ENCODE results near the gene TPD52L1. TPM values are rescaled to one million over a fixed set of nuclear protein-coding genes. Genes with fewer than 3 reads are reported as not detected.
A peak's percentile ranks its signal among the peaks of the same experiment; 100 is the strongest.

TPD52L1 gene
- total RNA-seq (69.1 TPM), polyA plus RNA-seq (ENCODE audit: insufficient read depth, low read depth, low replicate concordance) (91.1 TPM)
- long read RNA-seq, donor 1, transcript TPD52L1-202 (5 exons, 2,147 nt), result minor isoform, 9 of 31 reads
- long read RNA-seq, donor 1, transcript TPD52L1-216 (1 exons, 2,486 nt), result major isoform, 10 of 31 reads
- long read RNA-seq, donor 1, transcript TPD52L1-213 (7 exons, 2,356 nt), result minor isoform, 5 of 31 reads
- long read RNA-seq, donor 1, partial matches to known transcripts, result 0 of 31 reads
- long read RNA-seq, donor 1, other reads (novel, unspliced or antisense), result 0 of 31 reads
- long read RNA-seq, donor 2, transcript TPD52L1-216 (1 exons, 2,486 nt), result major isoform, 12 of 41 reads
- long read RNA-seq, donor 2, transcript TPD52L1-206 (4 exons, 915 nt), result minor isoform, 9 of 41 reads
- long read RNA-seq, donor 2, transcript TPD52L1-213 (7 exons, 2,356 nt), result minor isoform, 6 of 41 reads
- long read RNA-seq, donor 2, partial matches to known transcripts, result 7 of 41 reads
- long read RNA-seq, donor 2, other reads (novel, unspliced or antisense), result 0 of 41 reads
- long read RNA-seq, donor 3, transcript TPD52L1-202 (5 exons, 2,147 nt), result minor isoform, 15 of 64 reads
- long read RNA-seq, donor 3, transcript TPD52L1-213 (7 exons, 2,356 nt), result minor isoform, 9 of 64 reads
- long read RNA-seq, donor 3, transcript TPD52L1-216 (1 exons, 2,486 nt), result major isoform, 18 of 64 reads
- long read RNA-seq, donor 3, transcript TPD52L1-206 (4 exons, 915 nt), result minor isoform, 7 of 64 reads
- long read RNA-seq, donor 3, partial matches to known transcripts, result 8 of 64 reads
- long read RNA-seq, donor 3, other reads (novel, unspliced or antisense), result 0 of 64 reads
- long read RNA-seq, donor 4, transcript TPD52L1-202 (5 exons, 2,147 nt), result major isoform, 5 of 19 reads
- long read RNA-seq, donor 4, transcript TPD52L1-213 (7 exons, 2,356 nt), result major isoform, 5 of 19 reads
- long read RNA-seq, donor 4, partial matches to known transcripts, result 0 of 19 reads
- long read RNA-seq, donor 4, other reads (novel, unspliced or antisense), result 0 of 19 reads
- long read RNA-seq, donor 5, partial matches to known transcripts, result 0 of 4 reads
- long read RNA-seq, donor 5, other reads (novel, unspliced or antisense), result 0 of 4 reads
- long read RNA-seq, donor 6, transcript TPD52L1-202 (5 exons, 2,147 nt), result minor isoform, 17 of 142 reads
- long read RNA-seq, donor 6, transcript TPD52L1-213 (7 exons, 2,356 nt), result minor isoform, 16 of 142 reads
- long read RNA-seq, donor 6, transcript TPD52L1-206 (4 exons, 915 nt), result major isoform, 22 of 142 reads
- long read RNA-seq, donor 6, transcript TPD52L1-216 (1 exons, 2,486 nt), result minor isoform, 19 of 142 reads
- long read RNA-seq, donor 6, partial matches to known transcripts, result 34 of 142 reads
- long read RNA-seq, donor 6, other reads (novel, unspliced or antisense), result 20 of 142 reads
- long read RNA-seq, donor 7, transcript TPD52L1-213 (7 exons, 2,356 nt), result major isoform, 23 of 63 reads
- long read RNA-seq, donor 7, transcript TPD52L1-203 (6 exons, 1,308 nt), result minor isoform, 5 of 63 reads
- long read RNA-seq, donor 7, transcript TPD52L1-202 (5 exons, 2,147 nt), result minor isoform, 18 of 63 reads
- long read RNA-seq, donor 7, partial matches to known transcripts, result 0 of 63 reads
- long read RNA-seq, donor 7, other reads (novel, unspliced or antisense), result 4 of 63 reads
- long read RNA-seq, donor 8, transcript TPD52L1-216 (1 exons, 2,486 nt), result minor isoform, 9 of 176 reads
- long read RNA-seq, donor 8, transcript TPD52L1-213 (7 exons, 2,356 nt), result major isoform, 10 of 176 reads
- long read RNA-seq, donor 8, transcript TPD52L1-203 (6 exons, 1,308 nt), result minor isoform, 6 of 176 reads
- long read RNA-seq, donor 8, transcript TPD52L1-202 (5 exons, 2,147 nt), result minor isoform, 7 of 176 reads
- long read RNA-seq, donor 8, partial matches to known transcripts, result 62 of 176 reads
- long read RNA-seq, donor 8, other reads (novel, unspliced or antisense), result 77 of 176 reads
- long read RNA-seq, donor 9, transcript TPD52L1-206 (4 exons, 915 nt), result minor isoform, 6 of 36 reads
- long read RNA-seq, donor 9, transcript TPD52L1-216 (1 exons, 2,486 nt), result minor isoform, 9 of 36 reads
- long read RNA-seq, donor 9, transcript TPD52L1-202 (5 exons, 2,147 nt), result minor isoform, 5 of 36 reads
- long read RNA-seq, donor 9, transcript TPD52L1-213 (7 exons, 2,356 nt), result major isoform, 10 of 36 reads
- long read RNA-seq, donor 9, partial matches to known transcripts, result 0 of 36 reads
- long read RNA-seq, donor 9, other reads (novel, unspliced or antisense), result 0 of 36 reads
- long read RNA-seq, donor 10, transcript TPD52L1-202 (5 exons, 2,147 nt), result minor isoform, 9 of 60 reads
- long read RNA-seq, donor 10, transcript TPD52L1-216 (1 exons, 2,486 nt), result major isoform, 26 of 60 reads
- long read RNA-seq, donor 10, transcript TPD52L1-206 (4 exons, 915 nt), result minor isoform, 9 of 60 reads
- long read RNA-seq, donor 10, partial matches to known transcripts, result 8 of 60 reads
- long read RNA-seq, donor 10, other reads (novel, unspliced or antisense), result 0 of 60 reads

- TF ChIP-seq CTCF (IDR thresholded peaks at IDR 0.05; ENCODE audit: borderline replicate concordance, extremely low read depth, insufficient read depth), result peak; percentile 82
- peak; percentile 87 to 93 (median 92) for DNase-seq
- peak within 1 kb of the TSS; percentile 53 to 72 (median 55) for H3K9ac ChIP-seq (ENCODE audit: low read length in 3 of 3)
Measured at GRCh38 chr6:125153391-125154117, at the start of gene TPD52L1. TPD52L1 (plus strand) TSS chr6:125153773; CDS start chr6:125153952, 179 bp downstream.

GRCh38 chr6:125104425-125104824, 49.1 kb upstream of the TPD52L1 start:
- intact Hi-C loops (cut with DNase I), result no loop called here
- Histone ChIP-seq H3K27me3 (ENCODE audit: control insufficient read depth, insufficient read depth, low read length) (no peaks in the 10 kb centered on the region), H3K27ac (ENCODE audit: low read depth in 2 of 2, low read length in 2 of 2) (no peak overlapping the region), H3K9ac (ENCODE audit: low read length in 3 of 3) (no peak overlapping the region), H3K4me3 (ENCODE audit: low read length in 3 of 3) (no peak overlapping the region), H3K36me3 (ENCODE audit: control insufficient read depth in 2 of 3, insufficient read depth in 3 of 3, low read length in 3 of 3) (no peaks in the 10 kb centered on the region), H3K4me1 (ENCODE audit: control insufficient read depth in 2 of 3, insufficient read depth in 2 of 3, low read depth in 1 of 3, low read length in 3 of 3) (no peaks in the 10 kb centered on the region), H3K9me3 (ENCODE audit: control insufficient read depth in 2 of 3, insufficient read depth in 1 of 3, low read length in 3 of 3) (peaks cover 0 to 3% (median 2%) of the 10 kb centered on the region in 3 donors)
- TF ChIP-seq CTCF (IDR thresholded peaks at IDR 0.05; ENCODE audit: borderline replicate concordance, extremely low read depth, insufficient read depth), result no peak
- FAIRE-seq (no peak), DNase-seq (no peak)

More at GRCh38 chr6:125153391-125154117, at the start of gene TPD52L1:
- peaks cover 0 to 5% (median 0%) of the 10 kb centered on the region in 3 donors for H3K4me1 ChIP-seq (ENCODE audit: control insufficient read depth in 2 of 3, insufficient read depth in 2 of 3, low read depth in 1 of 3, low read length in 3 of 3)
- FAIRE-seq, result no peak
- H3K27me3 ChIP-seq (ENCODE audit: control insufficient read depth, insufficient read depth, low read length), result no peaks in the 10 kb centered on the region
- peak within 1 kb of the TSS; percentile 44 to 67 for H3K27ac ChIP-seq (ENCODE audit: low read depth in 2 of 2, low read length in 2 of 2)
- H3K4me3 ChIP-seq (ENCODE audit: low read length in 3 of 3), result peak within 1 kb of the TSS; percentile 68 to 86 (median 78)
- H3K9me3 ChIP-seq (ENCODE audit: control insufficient read depth in 2 of 3, insufficient read depth in 1 of 3, low read length in 3 of 3), result no peaks in the 10 kb centered on the region
- no peaks in the 10 kb centered on the region for H3K36me3 ChIP-seq (ENCODE audit: control insufficient read depth in 2 of 3, insufficient read depth in 3 of 3, low read length in 3 of 3)
- intact Hi-C loops (cut with DNase I), result no loop called here
